Measurements from ENCODE around the gene SKAP2. TPM values are rescaled to one million over a fixed set of nuclear protein-coding genes. Genes with fewer than 3 reads are reported as not detected.

The SKAP2 gene
- total RNA-seq, 1 donor from 2014 or later = 8.0 TPM

DNA sequence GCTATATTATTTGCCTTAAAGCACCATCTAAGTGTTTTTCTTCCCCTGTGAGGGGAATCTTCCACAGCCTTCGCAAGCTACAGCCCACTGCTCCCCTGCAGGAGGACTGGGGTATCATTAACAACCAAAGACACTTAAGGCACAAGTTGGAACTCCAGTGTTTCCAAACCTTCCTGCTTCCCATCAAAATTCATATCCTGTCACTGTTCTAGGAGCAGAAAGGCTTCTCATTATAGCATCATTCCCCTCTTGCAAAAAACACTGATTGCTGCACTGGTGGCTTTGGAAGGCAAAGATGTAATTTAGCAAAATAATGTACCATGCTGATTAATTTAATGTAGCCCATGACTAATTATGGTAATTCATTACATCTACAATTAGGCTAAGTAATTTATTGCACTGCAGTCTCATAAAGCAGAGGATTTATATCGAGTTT lies 207.2 kb downstream of the SKAP2 start:
- DNase-seq (ENCODE audit: missing footprints) (no peak), ATAC-seq (no peak)
- intact Hi-C loops (cut with DNase I) = no loop called here

DNA sequence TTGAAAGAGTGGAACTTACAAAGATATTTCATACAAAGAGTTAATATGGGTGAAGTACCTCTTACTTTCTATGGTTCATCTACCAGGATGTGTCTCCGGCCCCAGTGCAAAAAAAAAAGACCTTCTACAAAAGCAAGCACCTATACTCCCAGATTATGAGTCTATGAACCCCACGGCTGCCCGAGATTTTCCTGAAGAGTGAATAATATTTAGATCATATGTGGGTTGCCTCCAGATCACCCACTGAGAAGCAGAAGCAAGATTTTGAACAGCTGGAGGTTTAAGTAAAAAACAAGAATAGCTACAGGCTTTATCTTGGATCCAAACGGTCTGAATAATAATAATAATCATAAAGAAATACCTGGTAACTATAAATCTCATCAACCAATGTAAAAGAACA lies 207.7 kb downstream of the SKAP2 start:
- DNase-seq (ENCODE audit: missing footprints) = no peak
- ATAC-seq = no peak
- intact Hi-C loops (cut with DNase I) = no loop called here

DNA sequence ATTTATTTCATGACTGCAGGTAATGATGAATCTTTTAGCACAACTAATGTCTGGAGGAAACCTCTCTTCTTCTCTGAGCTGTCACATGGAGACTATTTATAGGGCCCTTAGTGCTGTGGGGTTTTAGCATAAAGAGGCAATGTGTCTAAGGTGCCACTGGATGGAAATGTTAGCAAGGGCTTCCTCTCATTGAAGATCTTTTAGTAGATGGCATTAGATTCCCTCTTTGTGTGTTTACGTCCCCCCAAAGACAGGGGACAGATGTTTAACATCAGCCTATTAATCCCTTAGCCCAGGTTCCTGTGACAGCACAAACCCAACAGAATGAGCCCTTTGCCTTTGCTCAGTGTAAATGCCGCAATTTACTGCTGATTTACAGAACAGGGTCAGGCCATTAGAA lies 208.6 kb downstream of the SKAP2 start:
- DNase-seq (ENCODE audit: missing footprints) (no peak), ATAC-seq (no peak)
- intact Hi-C loops (cut with DNase I) = no loop called here

DNA sequence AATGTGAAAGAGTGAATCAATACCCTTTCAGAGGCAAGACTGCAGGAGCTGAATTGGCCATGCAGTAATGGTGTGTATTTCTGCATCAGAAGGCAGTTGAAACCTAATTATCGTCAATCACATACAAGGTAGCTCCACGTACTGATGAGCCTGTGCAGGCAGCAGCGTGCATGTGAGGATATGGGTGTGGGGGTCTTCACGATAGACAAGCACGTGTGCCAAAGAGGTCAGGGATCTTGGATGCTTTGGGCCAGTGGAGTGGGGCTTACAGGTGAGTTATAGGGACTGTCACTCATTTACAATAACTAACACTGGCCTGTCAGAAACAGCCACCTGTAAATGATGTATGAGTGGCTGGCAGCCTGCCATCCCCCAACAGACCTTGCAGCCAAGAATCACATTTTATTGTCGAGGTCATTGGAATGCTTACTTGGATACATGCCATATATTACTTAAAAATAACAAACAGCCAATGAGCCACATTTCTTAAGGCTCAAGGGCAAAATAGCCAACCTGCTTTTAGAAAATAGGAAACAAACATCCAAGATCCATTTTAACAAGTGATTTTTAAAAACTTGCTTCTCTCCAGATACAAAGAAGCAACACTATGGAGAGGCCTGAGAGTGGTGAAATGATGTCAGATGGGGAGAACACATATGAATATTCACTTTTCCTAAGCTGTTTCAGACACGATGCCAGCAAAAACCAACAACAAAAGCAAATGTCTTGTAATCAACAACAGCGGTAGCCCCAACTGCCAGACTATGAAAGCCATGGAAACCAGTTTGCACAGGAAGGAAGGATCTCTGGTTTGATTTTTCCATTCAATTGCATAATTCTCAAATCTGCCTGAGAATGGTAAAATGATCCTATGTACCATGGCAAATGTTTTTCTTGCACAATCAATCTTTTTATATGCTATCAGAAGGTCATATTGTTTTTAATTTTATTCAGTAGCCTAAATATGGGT lies 210.7 kb downstream of the SKAP2 start:
- intact Hi-C loops (cut with DNase I) = no loop called here
- no peak for DNase-seq (ENCODE audit: missing footprints)
- ATAC-seq = no peak

DNA sequence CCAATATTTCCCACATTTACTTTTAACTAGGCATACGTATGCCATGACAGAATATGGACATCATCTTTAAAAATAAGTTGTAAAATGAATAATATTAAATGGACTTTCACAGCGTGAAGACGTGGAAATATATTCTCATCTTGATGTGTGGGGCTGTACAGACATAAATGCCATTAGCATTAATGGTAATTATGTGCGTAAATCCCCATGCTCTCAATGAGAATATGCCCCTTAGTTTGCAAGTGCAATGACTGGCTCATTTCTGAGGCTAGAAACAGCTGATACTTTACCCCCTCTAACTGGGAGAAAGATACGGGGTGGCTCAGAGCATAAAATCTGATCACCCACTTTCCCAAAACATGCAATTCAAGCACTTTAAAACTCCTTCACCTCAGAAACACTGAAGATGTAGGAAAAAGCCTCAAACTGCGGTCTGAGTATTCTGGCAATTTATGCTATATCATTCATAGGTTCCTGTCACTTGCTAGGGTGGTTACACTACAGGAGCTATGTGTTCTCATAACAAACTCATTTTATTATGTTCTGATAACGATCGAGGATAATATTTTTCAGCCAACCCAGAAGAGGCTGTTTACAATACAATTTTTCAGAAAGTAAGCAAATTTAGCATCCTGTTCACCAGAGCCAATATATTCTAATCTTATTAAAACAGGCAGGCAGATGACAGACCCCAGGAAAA lies 211.8 kb downstream of the SKAP2 start:
- no peak for ATAC-seq
- DNase-seq (ENCODE audit: missing footprints) = no peak
- intact Hi-C loops (cut with DNase I) = no loop called here

DNA sequence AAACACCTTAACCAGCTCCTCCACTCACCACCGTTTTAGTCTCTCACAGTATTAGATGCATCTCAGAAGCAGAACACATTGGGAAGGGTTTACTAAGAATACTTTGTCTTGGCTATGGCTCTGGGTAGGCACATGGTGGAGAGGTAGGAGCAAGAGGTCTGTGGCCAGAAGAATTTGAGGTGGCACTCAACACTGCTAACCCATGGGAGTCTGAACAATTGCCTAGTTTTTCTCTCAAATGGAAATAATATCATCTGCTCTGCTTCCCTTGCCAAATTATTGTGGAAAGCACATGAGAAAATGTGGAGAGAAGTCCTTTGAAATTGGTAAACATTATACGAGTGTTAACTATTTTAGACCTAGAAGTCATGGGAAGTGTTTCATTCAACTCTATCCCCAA lies 214.3 kb downstream of the SKAP2 start:
- intact Hi-C loops (cut with DNase I) = no loop called here
- ATAC-seq (no peak), DNase-seq (ENCODE audit: missing footprints) (no peak)

DNA sequence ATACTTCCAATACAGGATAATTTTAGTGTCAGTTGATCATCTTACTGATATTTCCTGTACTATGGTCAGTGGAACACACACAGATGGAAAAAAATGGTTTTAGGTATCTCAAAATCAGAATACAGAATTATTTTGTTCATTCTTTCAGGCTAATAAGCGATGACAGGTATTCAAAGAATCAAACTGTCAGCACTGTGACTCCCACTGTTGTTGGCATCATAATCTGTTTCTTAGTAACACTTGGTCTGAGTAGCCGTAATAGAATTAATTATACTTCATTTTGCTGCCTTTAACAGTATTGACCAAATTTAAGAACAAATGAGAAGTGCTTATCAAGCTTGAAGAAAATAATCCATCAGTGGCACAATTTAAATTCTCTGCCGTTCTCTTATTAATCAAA lies 215.0 kb downstream of the SKAP2 start:
- DNase-seq (ENCODE audit: missing footprints) (no peak), ATAC-seq (no peak)
- intact Hi-C loops (cut with DNase I) = no loop called here

DNA sequence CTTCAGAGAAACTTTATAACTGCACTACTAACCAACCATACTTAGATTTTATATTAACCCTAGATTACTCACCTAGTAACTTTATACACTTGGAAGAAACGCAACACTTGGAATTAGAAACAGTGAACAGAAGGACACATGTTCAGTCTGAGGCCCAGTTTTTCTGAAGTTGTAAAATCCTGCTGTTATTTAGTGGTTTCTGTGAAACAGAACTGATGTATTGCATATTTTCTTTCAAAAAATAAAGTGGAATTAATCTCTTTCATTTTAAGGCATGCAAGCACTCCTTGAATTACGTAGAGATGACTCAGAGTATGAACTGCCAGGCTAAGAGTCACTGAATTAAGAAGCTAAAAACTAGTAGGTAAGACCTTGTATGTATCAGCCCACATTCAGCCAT lies 215.8 kb downstream of the SKAP2 start:
- ATAC-seq (no peak), DNase-seq (ENCODE audit: missing footprints) (no peak)
- intact Hi-C loops (cut with DNase I) = no loop called here

DNA sequence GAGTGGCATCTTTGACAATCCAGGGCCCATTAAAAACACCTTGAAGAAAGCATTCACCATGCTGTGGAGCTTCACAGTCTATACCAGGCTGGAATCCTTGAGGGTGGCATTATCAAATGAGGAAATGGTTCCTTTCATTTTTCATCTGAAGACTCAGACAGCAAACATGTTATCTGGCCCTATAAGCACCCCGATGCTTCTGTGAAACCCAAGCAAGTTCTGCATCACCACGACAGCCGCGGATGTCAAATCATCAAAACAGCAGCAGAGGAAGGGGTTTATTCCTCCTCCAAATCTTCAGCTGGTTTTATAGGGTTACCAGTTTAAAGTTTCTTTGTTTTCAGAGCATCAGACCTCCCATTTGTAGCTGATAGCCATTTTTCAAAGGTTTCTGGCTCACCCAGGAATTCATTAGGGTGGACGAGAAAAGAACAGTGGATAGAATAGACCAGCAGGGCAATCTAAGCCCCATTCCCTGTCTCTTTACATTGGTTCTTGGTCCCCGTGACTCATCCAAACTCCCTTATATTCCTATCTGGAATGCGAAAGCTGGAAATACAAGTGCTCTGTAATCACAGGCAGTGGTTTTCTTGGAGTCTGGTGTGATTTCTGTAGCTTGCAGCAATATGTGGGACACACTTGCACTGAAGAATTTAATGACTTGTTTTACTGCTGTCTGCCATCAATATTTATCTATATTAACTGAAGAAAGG lies 217.9 kb downstream of the SKAP2 start:
- no peak for DNase-seq (ENCODE audit: missing footprints)
- ATAC-seq = no peak
- intact Hi-C loops (cut with DNase I) = no loop called here

DNA sequence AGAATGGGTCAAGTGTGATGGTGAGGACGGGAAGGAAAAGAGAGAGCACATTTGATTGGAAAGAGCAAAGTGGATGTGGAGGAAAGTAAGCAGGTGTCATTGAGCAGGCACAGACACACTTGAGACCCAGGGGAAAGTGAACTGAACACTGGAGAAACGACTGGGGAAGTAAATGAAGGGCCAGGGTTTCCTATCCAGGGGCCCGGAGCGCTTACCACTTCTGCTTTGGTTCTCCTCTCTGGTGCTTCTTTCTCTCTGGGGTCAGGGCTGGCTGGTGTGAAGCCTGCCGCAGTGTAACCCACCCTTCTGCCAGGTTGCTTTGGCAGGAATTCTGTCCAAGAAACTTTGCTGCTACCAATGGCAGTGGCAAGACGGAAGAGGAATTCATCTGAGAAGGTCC lies 219.3 kb downstream of the SKAP2 start:
- no peak for ATAC-seq
- intact Hi-C loops (cut with DNase I) = no loop called here
- DNase-seq (ENCODE audit: missing footprints) = no peak

DNA sequence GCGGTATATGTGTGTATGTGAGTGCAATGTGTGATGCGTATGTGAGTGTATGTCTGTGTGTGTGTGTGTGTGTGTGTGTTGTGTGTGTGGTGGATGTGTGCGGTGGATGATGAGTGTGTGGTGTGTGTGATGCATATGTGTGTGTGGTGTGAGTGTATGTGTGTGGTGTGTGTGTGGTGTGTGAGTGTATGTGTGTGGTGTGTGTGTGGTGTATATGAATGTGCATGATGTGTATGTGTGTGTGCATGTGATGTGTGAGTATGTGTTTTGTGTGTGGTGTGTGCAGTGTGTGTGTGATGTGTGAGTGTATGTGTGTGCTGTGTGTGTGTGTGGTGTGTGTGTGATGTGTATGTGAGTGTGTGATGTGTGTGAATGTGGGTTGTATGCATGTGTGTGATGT lies 222.0 kb downstream of the SKAP2 start:
- intact Hi-C loops (cut with DNase I) = no loop called here
- no peak for DNase-seq (ENCODE audit: missing footprints)
- no peak for ATAC-seq

DNA sequence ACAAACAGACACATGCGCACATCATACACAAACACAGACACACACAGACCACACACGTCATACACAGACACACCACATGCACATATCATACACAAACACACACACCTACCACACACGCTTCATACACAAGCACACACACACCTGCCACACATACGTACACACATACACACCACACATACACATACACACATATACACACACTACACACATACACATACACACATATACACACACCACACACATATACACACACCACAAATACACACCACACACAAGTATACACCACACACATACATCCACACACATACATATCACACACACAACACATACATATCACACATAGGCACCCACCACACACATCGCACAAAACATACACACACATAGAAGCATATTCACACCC lies 224.7 kb downstream of the SKAP2 start:
- no peak for ATAC-seq
- intact Hi-C loops (cut with DNase I) = no loop called here
- DNase-seq (ENCODE audit: missing footprints) = no peak

DNA sequence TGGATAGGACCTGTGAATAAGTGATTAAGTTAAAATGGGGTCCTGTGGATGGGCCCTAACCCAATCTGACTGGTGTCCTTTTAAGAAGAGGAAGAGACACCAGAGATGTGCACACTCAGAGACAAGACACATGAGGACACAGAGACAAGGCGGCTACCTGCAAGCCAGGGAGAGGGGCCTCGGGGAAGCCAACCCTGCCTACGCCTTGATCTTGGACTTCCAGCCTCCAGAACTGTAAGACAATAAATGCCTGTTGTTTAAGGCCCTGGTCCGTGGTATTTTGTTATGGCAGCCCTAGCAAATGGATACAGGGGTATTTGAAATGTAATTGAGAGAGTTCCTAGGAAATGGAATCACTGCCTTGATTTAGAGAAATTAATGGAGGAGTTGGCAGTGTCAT lies 225.3 kb downstream of the SKAP2 start:
- no peak for ATAC-seq
- intact Hi-C loops (cut with DNase I) = no loop called here

DNA sequence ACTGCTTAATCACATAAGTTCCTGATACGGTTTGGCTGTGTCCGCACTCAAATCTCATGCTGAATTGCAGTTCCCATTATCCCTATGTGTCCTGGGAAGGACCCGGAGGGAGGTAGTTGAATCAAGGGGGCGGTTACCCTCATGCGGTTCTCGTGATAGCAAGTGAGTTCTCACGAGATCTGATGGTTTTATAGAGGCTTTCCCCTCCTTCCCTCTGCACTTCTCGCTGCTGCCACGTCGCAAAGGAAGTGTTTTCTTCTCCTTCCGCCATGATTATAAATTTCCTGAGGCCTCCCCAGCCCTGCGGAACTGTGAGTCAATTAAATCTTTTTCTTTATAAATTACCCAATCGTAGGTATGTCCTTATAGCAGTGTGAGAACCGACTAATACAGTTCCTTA lies 226.2 kb downstream of the SKAP2 start:
- intact Hi-C loops (cut with DNase I) = no loop called here
- no peak for ATAC-seq
- DNase-seq (ENCODE audit: missing footprints) = no peak

More for the DNA sequence above, 225.3 kb downstream of the SKAP2 start:
- no peak for DNase-seq (ENCODE audit: missing footprints)

DNA sequence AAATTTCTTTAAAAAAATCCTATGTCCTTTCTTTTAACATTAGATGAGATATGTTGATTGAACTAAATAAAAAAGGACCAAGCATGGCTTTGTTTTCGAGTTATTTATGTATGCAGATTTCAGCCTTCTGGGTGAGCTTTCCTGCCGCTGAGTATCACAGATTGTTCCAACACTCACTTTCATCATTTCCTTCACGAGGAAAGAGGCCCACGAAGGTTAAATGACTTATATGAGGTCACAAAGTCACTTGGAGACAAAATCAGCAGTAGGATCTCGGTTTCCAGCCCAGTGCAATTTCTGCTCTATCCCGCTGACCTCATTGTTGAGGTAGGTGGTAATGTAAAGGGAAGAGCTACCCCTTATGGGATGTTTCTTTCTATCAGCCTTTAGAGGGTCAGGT lies 226.8 kb downstream of the SKAP2 start:
- intact Hi-C loops (cut with DNase I) = no loop called here

DNA sequence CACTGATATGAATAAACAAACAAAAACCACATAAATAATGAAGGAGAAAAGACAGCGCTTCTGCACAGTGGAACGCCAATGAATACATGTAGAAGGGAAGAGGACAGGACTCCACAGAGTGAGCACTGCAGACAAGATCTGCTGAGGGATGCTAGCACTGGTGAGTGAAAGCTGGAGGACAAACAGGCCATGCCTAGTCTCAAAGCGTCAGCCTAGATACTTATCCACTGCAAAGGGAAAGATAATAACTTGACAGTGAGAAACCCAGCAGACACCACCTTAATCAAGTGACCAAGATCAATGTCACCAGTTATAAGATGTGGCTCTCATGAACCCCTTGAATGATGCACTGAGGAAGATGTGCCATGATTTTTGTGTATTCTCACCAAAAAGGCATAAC lies 227.6 kb downstream of the SKAP2 start:
- intact Hi-C loops (cut with DNase I) = no loop called here
- ATAC-seq = no peak
- no peak for DNase-seq (ENCODE audit: missing footprints)

More for the DNA sequence above, 226.8 kb downstream of the SKAP2 start:
- DNase-seq (ENCODE audit: missing footprints) (no peak), ATAC-seq (no peak)

DNA sequence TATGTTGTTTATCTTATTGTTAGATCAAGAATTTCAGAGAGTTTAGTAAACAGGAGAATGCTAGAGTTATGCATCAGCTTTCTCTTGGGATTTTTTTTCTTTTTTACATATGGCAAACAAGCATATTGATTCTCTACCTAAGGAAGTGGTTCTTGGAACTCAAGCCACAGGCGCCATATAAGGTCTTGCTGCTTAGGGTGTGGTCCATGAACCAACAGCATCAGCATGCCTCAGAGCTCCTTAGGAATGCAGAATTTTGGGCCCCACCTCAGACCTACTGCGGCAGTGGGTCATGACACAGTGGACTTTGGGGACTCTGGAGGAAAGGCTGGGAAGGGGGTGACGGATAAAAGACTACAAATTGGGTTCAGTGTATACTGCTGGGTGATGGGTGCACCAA lies 230.8 kb downstream of the SKAP2 start:
- ATAC-seq = no peak
- intact Hi-C loops (cut with DNase I) = no loop called here
- DNase-seq (ENCODE audit: missing footprints) = no peak

DNA sequence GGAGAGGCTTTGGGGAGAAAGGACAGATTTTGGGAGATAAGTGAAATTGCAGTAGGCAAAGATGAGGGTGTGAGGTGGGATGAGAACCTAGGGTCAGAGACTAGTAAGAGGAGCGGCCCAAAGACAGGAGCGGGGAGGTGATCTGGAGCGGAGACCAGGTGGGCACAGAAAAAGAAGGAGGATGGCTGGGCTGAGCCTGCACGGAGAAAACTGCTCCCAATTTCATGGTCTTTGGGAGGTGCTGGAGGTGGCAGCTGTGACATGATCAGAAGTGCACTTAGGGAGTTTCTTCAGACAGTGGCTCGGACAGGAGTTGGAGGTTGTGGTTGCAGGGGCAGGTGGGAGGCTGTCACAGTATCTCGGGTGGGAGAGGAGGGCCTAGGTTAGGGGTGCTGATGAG lies 232.8 kb downstream of the SKAP2 start:
- intact Hi-C loops (cut with DNase I) = no loop called here
- ATAC-seq = no peak

DNA sequence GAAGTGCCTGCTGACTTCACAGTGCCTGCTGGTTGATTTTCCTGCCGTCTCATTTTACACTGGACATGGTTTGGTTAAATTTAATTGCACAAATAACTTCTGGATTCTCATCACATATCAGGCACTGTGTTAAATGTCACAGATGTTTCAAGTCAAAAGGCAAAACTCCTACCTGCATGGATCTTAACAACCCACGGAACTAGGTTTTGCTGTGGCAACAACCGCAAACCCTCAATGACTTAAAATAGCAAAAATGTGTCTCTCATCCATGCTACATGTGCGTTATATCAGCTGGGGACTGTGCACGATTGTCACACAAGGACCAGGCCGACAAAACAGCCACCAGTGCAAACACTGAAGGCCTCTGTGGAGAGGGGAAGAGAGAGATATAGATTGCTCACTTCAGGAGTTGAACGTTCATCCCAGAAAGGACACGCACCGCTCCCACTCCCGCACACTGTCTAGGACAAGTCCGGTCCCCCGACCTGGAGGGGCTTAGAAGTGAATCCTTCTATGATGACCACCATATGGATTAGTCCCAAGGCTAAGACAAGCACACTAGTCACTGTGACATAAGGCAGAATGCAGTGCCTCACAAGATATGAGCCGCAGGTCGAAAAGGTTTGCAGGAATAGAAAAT lies 233.3 kb downstream of the SKAP2 start:
- DNase-seq (ENCODE audit: missing footprints) (no peak), ATAC-seq (no peak)
- intact Hi-C loops (cut with DNase I) = no loop called here

More for the DNA sequence above, 232.8 kb downstream of the SKAP2 start:
- no peak for DNase-seq (ENCODE audit: missing footprints)
